EL (cell line): ENCODE results near the gene CDR2.
A peak's percentile ranks its signal among the peaks of the same experiment; 100 is the strongest.
"Not testable (repeated sequence)": the region's sequence is repeated elsewhere in the genome, so short reads cannot be mapped to it uniquely, and the experiment has no call there.

Experiments
- DNase-seq: peaks from one replicate; pipeline ENCODE4 v3.0.0-alpha.2; 2016

The CDR2 gene

GRCh38 chr16:22301423-22301822 lies 73.0 kb downstream of the CDR2 start:
- DNase-seq: not testable (repeated sequence)

DNA sequence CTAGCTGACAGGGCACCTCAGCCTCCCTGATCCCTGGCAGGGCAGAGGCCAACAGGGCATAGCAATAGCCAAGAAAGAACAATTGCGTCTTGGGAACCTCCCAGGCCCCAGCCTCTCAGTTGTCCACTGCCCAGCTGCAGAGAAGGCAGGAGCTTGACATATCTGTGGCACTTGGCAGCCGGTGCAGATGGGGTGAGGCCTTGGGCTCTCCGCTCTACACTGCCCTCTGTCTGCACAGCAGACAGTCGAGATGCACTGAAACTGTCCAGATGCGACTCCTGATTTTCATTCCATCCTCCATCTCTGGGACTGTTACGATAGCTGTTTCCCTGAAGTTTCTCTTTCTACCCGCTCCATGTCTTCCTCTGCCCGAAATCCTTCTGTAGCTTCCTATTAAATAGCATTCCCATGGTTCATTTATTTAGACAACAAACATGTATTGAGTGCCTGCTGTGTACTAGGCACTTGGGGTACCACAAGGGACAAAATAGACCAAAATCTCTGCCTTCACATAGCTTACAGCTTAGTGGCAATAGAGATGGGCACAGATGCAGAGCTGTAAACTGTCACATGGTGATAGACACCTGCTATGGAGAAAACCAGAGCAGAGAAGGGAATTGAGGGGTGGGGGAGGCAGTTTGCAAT lies 73.9 kb downstream of the CDR2 start:
- peak; percentile 53 for DNase-seq

DNA sequence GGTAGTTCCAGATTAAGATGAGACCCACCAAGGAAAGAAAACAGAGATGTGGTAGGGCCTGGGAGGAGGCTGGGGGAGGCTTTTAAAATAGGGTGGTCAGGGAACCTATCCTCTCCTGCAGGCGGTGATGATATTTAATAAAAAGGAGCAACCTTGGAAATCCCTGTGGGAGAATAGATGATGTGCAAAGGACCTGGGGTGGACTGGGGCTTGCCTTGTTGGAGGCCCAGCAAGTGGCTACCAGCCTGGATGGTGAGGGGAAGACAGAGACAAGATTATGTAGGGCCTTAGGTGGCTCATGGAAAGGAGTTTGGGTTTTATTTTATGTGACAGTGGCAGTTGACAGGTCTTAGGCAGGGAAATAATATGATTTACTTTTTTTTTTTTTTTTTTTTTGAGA lies 75.4 kb downstream of the CDR2 start:
- no peak for DNase-seq

- peak; percentile 95 for DNase-seq
Measured at GRCh38 chr16:22297871-22298733, 76.3 kb downstream of the CDR2 start.

GRCh38 chr16:22297114-22297870 lies 77.1 kb downstream of the CDR2 start, which contains the start of gene POLR3E:
Gene POLR3E (plus strand): TSS chr16:22297409. CDS start chr16:22302969, 5,560 bp downstream.
- peak; percentile 98 for DNase-seq

GRCh38 chr16:22296225-22297113 lies 78.0 kb downstream of the CDR2 start:
- no peak for DNase-seq
